ENCODE results near the gene SLCO4A1.

The SLCO4A1 gene

DNA sequence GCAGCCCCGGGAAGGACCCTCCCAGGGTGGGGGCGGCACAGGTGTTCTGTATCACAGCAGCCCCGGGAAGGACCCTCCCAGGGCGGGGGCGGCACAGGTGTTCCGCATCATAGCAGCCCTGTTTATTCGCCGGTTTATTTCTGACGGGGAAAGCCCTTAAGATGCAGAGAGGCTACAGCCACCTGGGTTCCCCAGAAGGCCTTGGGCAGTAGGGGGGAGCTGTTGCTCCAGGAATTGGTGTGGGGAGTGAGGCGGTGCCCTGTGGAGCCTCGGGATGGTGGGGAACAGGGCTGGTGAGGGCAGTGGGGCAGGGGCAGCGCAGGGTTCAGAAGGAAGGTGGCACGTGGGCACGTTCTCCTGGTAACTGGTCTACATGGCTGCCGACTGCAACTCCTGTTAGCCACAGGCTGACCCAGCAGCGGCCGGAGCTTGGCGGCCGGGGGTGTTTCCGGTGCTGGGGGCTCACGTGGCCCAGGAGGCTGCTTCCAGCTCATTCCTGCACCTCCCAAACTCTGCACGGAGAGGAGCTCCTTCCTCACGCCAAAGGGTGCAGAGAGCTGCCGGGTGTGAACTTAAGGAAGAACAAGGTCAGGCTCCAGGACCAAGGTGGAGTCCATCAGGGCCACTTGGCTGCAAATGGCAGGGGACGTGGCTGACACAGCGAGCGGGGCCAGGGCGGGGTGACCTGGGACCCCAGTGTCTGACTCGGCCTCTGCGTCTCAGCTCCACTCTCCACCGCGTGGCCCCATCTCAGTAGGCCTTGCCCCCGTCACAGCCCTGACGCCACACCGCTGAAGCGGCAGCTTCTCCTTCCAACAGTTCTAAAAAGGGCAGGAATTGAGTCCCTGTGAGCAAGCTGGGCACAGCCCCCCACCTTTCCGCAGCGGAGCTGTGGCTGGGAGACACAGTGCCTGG lies 13.2 kb downstream of the SLCO4A1 start:
- Histone ChIP-seq H3K36me3 (no peaks in the 10 kb centered on the region), H3K27me3 (no peaks in the 10 kb centered on the region), H3K4me1 (ENCODE audit: control insufficient read depth in 1 of 2, insufficient read depth in 1 of 2, low read depth in 1 of 2, low read length in 1 of 2) (peaks cover 27 to 29% of the 10 kb centered on the region in 2 experiments), H3K27ac (no peak overlapping the region), H3K4me3 (ENCODE audit: low read depth in 1 of 2, low read length in 1 of 2) (no peak overlapping the region), H3K9me3 (no peaks in the 10 kb centered on the region)
- TF ChIP-seq CTCF (IDR thresholded peaks at IDR 0.05): no peak

DNA sequence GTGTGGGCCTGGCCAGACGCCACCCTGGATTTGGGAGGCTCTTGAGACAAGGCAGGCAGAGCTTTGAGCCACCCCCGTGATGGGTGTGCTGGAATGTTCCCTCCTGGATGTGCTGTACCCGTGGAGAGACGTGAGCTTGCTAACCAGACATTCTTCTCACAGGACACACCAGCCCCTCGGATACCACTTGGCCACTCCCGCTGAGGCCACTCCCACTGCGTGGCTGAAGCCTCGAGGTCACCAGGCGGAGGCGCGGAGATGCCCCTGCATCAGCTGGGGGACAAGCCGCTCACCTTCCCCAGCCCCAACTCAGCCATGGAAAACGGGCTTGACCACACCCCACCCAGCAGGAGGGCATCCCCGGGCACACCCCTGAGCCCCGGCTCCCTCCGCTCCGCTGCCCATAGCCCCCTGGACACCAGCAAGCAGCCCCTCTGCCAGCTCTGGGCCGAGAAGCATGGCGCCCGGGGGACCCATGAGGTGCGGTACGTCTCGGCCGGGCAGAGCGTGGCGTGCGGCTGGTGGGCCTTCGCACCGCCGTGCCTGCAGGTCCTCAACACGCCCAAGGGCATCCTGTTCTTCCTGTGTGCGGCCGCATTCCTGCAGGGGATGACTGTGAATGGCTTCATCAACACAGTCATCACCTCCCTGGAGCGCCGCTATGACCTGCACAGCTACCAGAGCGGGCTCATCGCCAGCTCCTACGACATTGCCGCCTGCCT lies 14.1 kb downstream of the SLCO4A1 start:
- H3K27me3 ChIP-seq: no peaks in the 10 kb centered on the region
- H3K9me3 ChIP-seq: no peaks in the 10 kb centered on the region
- no peak overlapping the region for H3K4me3 ChIP-seq (ENCODE audit: low read depth in 1 of 2, low read length in 1 of 2)
- no peak for TF ChIP-seq CTCF (IDR thresholded peaks at IDR 0.05)
- no peak overlapping the region for H3K27ac ChIP-seq
- no peaks in the 10 kb centered on the region for H3K36me3 ChIP-seq
- H3K4me1 ChIP-seq (ENCODE audit: control insufficient read depth in 1 of 2, insufficient read depth in 1 of 2, low read depth in 1 of 2, low read length in 1 of 2): peaks cover 19 to 21% of the 10 kb centered on the region in 2 experiments

- Histone ChIP-seq H3K4me3 (ENCODE audit: low read depth in 1 of 2, low read length in 1 of 2) (no peak overlapping the region), H3K4me1 (ENCODE audit: control insufficient read depth in 1 of 2, insufficient read depth in 1 of 2, low read depth in 1 of 2, low read length in 1 of 2) (peaks cover 14 to 15% of the 10 kb centered on the region in 2 experiments), H3K9me3 (no peaks in the 10 kb centered on the region), H3K27me3 (no peaks in the 10 kb centered on the region), H3K36me3 (no peaks in the 10 kb centered on the region), H3K27ac (no peak overlapping the region)
- no peak for TF ChIP-seq CTCF (IDR thresholded peaks at IDR 0.05)
Measured at GRCh38 chr20:62656919-62657588, 14.8 kb downstream of the SLCO4A1 start.

- no peak overlapping the region for H3K4me3 ChIP-seq (ENCODE audit: low read depth in 1 of 2, low read length in 1 of 2)
- H3K27ac ChIP-seq: no peak overlapping the region
- peaks cover 9 to 10% of the 10 kb centered on the region in 2 experiments for H3K4me1 ChIP-seq (ENCODE audit: control insufficient read depth in 1 of 2, insufficient read depth in 1 of 2, low read depth in 1 of 2, low read length in 1 of 2)
- no peak for TF ChIP-seq CTCF (IDR thresholded peaks at IDR 0.05)
- no peaks in the 10 kb centered on the region for H3K36me3 ChIP-seq
- no peaks in the 10 kb centered on the region for H3K27me3 ChIP-seq
- H3K9me3 ChIP-seq: no peaks in the 10 kb centered on the region
Measured at GRCh38 chr20:62657589-62657942, 15.3 kb downstream of the SLCO4A1 start.

DNA sequence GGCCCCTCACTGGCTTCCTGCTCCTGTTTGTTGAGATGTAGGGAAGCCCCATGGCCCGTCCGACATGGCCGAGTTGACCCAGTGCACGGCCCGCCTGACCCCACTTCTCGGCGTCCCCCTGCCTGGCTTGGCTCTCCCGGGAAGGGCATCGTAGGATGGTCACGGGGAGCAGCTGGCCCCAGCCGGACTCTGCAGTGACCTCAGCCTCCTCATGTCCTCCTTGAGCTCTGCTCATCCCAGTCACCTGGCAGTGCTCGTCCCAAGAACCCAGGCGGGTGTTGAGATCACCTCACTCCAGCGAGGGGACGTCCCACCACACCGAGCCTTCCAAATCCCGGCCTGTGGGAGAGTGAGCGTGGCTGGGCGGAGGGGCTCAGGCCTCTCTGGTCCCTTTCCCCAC lies 15.7 kb downstream of the SLCO4A1 start:
- H3K27ac ChIP-seq: no peak overlapping the region
- peaks cover 5 to 6% of the 10 kb centered on the region in 2 experiments for H3K4me1 ChIP-seq (ENCODE audit: control insufficient read depth in 1 of 2, insufficient read depth in 1 of 2, low read depth in 1 of 2, low read length in 1 of 2)
- no peak overlapping the region for H3K4me3 ChIP-seq (ENCODE audit: low read depth in 1 of 2, low read length in 1 of 2)
- no peaks in the 10 kb centered on the region for H3K9me3 ChIP-seq
- no peak for TF ChIP-seq CTCF (IDR thresholded peaks at IDR 0.05)
- no peaks in the 10 kb centered on the region for H3K36me3 ChIP-seq
- H3K27me3 ChIP-seq: no peaks in the 10 kb centered on the region
